ENCODE results near the gene CAMTA1. TPM values are rescaled to one million over a fixed set of nuclear protein-coding genes. Genes with fewer than 3 reads are reported as not detected.
"Not testable (repeated sequence)": the region's sequence is repeated elsewhere in the genome, so short reads cannot be mapped to it uniquely, and the experiment has no call there.

Gene CAMTA1
- total RNA-seq, 2 donors from 2014 or later = 109 to 128 TPM

GRCh38 chr1:6800745-6801144 is 15.5 kb downstream of the CAMTA1 start:
- peak in 1 of 2 donors; percentile 29 for ATAC-seq
- intact Hi-C loops (cut with DNase I) = no loop called here
- DNase-seq = no peak

DNA sequence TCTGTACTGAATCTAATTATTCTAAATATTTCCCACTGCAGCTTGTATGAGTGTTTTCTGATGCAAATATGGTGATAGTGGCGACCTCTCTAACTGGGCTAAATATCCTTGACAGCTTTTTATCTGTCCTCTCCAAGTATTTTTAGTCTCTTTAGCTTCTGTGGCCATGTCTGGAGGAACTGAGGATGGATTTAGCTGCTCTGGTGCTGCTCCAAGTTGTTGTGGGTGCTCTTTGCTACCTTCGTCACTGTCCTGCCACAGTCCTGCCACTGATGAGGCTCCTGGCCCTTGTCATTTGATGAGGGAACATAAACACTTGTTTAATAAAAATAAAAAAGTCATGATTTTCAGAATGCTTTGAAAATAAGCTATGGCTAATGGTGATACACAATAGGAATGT is 15.9 kb downstream of the CAMTA1 start:
- ATAC-seq (peak; percentile 74 to 83), DNase-seq (no peak)
- intact Hi-C loops (cut with DNase I) = no loop called here

DNA sequence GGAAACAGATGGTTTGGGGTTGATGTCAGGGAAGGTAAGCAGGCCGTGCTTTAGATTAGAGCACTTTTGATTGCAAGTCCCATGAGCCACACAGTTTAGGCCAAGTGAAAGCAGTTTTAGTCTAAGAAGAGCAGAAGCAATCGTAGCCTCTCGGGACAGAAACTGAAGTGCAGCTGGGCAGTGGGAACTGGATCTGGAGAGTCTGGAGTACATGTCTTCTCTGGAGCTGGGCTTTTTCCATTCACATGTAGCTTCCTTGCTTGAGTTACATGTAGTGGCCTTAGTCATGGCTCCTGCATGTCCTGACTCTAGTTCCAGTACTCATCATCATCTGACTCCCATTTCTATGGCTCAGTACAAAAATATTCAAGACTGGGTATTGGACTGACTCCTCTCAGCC is 16.7 kb downstream of the CAMTA1 start:
- ATAC-seq = peak; percentile 56 to 62
- intact Hi-C loops (cut with DNase I) = no loop called here
- no peak for DNase-seq

GRCh38 chr1:6802454-6802853 is 17.2 kb downstream of the CAMTA1 start:
- DNase-seq (no peak), ATAC-seq (no peak)
- intact Hi-C loops (cut with DNase I) = no loop called here

DNA sequence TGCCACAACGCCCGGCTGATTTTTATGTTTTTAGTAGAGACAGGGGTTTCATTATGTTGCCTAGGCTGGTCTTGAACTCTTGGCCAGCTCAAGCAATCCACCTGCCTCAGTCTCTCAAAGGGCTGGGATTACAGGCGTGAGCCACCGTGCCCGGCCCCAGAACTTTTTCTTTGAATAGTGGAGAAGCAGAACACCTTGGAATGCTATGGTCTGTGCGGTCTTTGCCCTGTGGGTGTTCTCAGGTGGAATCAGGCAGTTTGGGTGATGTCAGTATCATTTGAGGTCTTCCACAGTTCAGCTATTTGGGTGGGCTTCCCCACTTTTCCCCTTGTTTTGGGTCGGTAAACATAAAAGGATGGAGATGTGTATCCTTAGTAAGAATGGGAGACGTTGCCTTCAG is 17.6 kb downstream of the CAMTA1 start:
- ATAC-seq (no peak), DNase-seq (no peak)
- intact Hi-C loops (cut with DNase I) = no loop called here

GRCh38 chr1:6803357-6803756 is 18.1 kb downstream of the CAMTA1 start:
- DNase-seq = no peak
- intact Hi-C loops (cut with DNase I) = no loop called here
- ATAC-seq = no peak

DNA sequence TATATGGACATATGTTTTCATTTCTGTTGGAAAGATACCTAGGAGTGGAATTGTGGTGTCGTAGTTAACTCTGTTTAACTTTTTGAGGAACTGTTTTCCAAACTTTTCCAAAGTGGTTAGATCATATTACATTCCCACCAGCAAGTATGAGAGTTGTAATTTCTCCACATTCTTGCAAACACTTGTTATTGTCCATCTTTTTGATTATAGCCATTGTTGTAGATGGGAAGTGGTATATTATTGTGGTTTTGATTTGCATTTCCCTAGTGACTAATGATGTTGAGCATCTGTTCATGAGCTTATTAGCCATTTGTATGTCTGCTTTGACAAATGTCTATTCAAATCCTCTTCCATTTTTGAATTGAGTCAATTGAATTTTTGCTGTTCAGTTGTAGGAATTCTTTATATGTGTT is 19.8 kb downstream of the CAMTA1 start:
- no peak for DNase-seq
- ATAC-seq = no peak
- intact Hi-C loops (cut with DNase I) = no loop called here

DNA sequence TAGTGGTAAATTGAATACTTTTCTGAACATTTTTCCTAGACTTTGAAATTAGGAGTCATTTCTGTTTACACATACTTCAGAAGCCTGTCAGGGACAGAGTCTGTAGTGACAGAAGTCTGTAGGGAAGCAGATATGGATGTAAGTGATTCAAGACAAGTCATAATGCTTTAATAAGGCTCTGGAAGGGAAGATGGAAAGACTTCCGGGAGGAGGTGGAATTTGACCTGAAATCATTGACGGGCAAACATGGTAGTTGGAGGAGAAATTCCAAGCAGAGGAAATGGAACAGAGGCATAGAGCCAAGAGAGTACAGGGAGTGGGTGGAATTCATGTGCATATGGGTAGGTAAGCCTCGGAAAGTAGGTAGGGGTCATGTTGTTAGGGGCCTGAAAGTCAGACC is 22.5 kb downstream of the CAMTA1 start:
- no peak for ATAC-seq
- intact Hi-C loops (cut with DNase I) = no loop called here
- no peak for DNase-seq

DNA sequence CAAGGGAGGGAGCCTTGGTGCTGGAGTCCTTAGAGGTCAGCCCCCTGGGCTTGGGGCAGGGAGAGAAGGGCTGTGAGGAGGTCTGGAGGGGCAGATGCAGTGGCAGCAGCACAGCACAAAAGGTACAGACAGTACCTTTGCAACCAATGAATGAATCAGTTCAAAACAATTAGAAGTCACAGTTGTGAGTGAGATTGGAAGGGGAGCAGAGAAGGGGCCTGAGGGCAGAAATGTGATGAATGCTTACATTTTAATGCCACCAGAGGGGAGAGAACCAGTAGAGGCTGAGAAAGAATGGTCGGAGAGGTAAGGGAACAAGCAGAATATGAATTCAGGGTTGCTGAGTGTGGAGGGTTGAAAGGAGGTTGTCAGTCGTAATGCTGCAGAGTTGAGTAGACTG is 24.2 kb downstream of the CAMTA1 start:
- ATAC-seq (no peak), DNase-seq (no peak)
- intact Hi-C loops (cut with DNase I) = no loop called here

GRCh38 chr1:6810146-6810734 is 25.0 kb downstream of the CAMTA1 start:
- peak in 1 of 2 donors; percentile 27 for ATAC-seq
- DNase-seq = not testable (repeated sequence)
- intact Hi-C loops (cut with DNase I) = loop anchor here in 1 of 2 donors (5.0 kb wide), 1 partner anchor 62 kb away; no protein-coding TSS in a partner anchor

DNA sequence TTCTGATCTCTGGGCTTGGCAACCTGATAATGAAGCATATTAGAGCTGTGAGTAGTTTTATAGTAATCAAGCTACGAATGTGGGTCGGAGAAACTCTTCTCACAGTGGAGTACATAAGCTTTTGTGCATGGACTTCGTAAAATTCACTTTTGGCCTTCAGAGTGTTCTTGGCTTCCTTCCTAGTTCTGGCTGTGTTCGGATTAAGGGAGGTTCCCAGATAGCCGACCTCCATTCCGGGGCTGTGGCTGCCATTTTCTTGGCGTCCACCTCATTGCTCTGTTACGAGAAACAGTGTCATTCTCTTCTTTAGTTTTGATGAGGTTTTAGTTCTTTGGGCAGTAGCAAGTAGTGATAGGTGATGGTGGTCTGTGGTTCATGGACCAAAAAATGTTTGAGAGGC is 26.3 kb downstream of the CAMTA1 start:
- intact Hi-C loops (cut with DNase I) = loop anchor here in 1 of 2 donors (5.0 kb wide), 1 partner anchor 61 kb away; no protein-coding TSS in a partner anchor
- ATAC-seq (peak; percentile 71 to 73), DNase-seq (no peak)

- ATAC-seq (no peak), DNase-seq (no peak)
- intact Hi-C loops (cut with DNase I) = loop anchor here in 1 of 2 donors (5.0 kb wide), 1 partner anchor 59 kb away; no protein-coding TSS in a partner anchor
Measured at GRCh38 chr1:6813165-6813564, 27.9 kb downstream of the CAMTA1 start.

DNA sequence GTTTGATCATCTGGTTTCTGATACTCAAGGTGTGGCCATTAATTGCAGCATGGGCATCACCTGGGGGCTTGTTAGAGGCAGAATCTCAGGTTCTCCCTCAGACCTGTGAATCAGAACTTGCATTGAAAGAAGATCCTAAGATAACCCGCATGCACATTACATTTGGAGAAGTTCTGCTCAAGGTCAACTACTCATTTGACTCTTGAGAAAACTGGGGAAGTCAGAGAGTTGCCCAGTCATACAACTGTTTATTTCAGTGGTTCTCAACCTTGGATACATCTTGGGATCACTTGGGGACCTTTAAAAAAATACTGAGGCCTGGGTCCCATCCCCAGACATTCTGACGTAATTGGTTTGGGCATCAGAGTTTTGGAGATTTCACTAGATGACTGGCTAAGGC is 30.5 kb downstream of the CAMTA1 start:
- intact Hi-C loops (cut with DNase I) = no loop called here
- DNase-seq (no peak), ATAC-seq (no peak)

DNA sequence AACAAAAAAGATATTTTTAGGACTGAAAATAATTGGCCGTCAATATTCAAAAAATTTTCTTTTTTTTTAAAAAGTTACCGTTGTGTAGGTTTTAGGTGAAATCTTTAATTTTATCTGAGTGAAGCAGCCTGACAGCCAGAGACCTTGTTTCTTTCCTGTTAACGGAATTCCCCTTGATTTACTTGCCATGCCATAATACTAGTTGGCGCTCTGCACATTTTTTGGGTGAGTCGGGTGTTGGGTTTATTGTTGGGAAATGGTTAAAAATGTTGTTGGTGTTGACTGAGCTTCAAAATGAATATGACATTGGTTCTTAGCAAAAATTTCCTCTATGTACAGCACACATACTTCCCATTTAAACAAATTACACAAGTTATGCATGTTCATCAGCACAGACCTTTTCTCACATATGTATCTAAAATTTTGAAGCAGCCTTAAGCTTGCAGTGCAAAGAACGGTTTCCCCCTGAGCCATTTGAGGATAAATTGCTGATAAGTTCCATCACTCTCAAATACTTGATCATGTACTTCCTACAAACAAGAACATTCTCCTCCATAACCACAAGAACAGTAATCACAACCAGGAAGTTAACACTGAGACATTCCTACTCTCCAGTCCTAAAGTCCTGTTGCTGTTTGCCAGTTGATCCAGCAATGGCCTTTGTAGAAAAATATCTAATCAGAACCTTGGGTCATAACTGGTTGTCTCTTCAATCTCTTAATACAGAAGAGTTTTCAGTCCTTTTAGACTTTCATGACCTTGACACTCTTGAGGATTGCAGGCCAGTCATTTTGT is 34.2 kb downstream of the CAMTA1 start:
- DNase-seq (no peak), ATAC-seq (no peak)
- intact Hi-C loops (cut with DNase I) = no loop called here

DNA sequence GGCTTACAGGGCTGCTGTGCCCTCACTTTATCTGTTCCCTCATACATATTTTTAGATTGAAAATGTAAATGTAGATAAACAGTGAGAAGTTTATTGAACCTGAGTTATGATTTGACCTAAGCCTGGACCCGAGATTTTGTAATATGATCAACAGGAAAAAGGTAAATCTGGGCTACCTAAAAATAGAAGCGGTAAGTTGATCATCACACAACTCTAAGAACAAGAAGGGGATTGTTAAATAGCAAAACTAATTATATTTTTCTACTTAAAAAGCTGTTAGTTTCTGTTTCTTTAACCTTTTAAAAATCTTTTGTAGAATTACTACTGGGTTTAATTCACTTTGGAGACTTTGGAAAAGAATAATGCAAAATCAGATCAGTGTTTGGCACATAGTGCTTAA is 35.6 kb downstream of the CAMTA1 start:
- intact Hi-C loops (cut with DNase I) = no loop called here
- ATAC-seq (no peak), DNase-seq (no peak)

GRCh38 chr1:6822530-6823359 is 37.5 kb downstream of the CAMTA1 start:
- peak; percentile 19 to 55 for ATAC-seq
- intact Hi-C loops (cut with DNase I) = no loop called here

DNA sequence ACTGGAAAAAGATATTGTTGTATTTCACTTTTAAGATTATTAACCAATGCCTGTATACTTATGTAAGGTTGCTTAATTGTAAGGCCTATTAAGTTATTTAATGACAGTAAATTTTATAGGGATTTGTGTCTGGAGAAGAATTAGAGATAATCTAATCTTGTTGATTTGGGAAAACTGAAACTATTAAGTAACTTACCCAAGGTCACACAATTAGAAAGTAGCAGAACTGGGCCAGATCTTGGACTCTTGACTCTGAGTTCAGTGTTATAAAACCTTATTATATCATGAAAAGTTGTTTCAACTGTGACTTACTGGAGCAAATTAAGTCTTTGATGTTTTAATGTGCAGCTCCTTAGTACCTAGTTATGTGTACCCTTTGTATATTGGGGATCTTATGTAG is 38.5 kb downstream of the CAMTA1 start:
- ATAC-seq (no peak), DNase-seq (no peak)
- intact Hi-C loops (cut with DNase I) = no loop called here

More at GRCh38 chr1:6822530-6823359, 37.5 kb downstream of the CAMTA1 start:
- no peak for DNase-seq

GRCh38 chr1:6824665-6825368 is 39.6 kb downstream of the CAMTA1 start:
- ATAC-seq = no peak
- intact Hi-C loops (cut with DNase I) = no loop called here
- no peak for DNase-seq

DNA sequence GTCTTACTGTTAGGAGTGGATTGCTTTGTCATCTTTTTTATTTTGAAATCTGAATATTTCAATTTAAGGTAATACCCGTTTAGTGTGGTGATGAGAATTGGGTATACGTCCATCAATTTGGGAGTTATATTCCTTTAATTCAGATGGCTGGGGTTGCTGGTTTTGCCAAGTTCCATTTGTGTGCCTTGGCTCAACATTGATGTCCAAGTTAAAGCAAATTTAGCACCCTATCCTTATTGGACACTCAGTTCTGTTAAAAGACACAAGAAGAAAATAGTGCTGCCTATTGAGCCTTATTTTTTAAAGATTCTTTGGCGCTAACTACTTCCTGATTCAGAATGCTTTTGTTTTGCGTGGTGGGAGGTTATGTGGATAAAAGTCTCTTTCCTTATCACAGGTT is 40.6 kb downstream of the CAMTA1 start:
- intact Hi-C loops (cut with DNase I) = no loop called here
- ATAC-seq (no peak), DNase-seq (no peak)
